Activated gamma-delta T cell (primary cell): ENCODE measurements around the gene AGPAT1.
A peak's percentile ranks its signal among the peaks of the same experiment; 100 is the strongest.
"Not testable (repeated sequence)": the region's sequence is repeated elsewhere in the genome, so short reads cannot be mapped to it uniquely, and the experiment has no call there.

Experiments used
- DNase-seq: peaks from one replicate; lab custom pipeline; 2025; lab: John Stamatoyannopoulos, UW
- total RNA-seq, 2 donors: gene quantifications; one replicate each; lab custom pipeline; 2026; lab: John Stamatoyannopoulos, UW

Gene AGPAT1, protein sequence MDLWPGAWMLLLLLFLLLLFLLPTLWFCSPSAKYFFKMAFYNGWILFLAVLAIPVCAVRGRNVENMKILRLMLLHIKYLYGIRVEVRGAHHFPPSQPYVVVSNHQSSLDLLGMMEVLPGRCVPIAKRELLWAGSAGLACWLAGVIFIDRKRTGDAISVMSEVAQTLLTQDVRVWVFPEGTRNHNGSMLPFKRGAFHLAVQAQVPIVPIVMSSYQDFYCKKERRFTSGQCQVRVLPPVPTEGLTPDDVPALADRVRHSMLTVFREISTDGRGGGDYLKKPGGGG
- 21.2 to 22.1 reads per million in 2 donors for total RNA-seq

DNA sequence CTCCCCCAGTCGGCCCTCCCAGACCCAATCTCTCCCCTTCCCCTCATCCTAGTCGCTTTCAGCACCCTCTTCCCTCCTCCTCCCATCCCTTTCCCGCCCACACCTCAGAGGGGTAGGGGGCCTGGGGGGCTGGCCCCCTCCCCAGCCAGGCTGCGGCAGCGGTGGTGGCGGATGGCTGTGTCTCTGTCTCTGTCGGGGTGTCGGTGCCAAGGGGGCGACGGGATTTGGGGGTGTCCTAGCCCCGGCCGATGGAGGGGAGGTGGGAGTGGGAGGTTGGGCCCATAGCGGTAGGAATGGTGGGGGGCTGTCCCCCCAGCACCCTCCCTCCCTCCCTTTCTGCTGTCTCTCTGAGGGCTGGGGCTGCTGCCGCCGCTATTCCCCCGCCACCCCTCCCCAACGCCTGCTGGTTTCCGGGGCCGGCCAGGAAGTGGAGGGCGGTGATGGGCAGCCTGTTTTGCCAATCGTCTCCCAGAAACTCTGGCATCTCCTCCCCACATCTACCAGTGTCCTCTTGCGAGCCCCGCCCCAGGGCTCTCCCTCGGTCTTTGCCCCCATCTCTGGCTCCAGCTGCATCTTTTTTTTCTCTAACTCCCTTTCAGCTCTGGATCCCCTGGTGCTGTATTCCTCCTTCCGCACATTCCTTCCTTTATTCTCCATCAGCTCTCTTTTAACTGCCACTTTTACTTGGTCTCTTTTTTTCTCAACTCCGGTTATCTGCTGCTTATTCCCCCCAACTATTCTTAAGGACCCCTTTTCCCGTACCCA is at the start of gene AGPAT1:
Gene AGPAT1, minus strand, starts transcription at position 374 of the 765 bp plus-strand sequence. CDS start 4,588 bp downstream, outside the sequence.
- peak; percentile 73 for DNase-seq

DNA sequence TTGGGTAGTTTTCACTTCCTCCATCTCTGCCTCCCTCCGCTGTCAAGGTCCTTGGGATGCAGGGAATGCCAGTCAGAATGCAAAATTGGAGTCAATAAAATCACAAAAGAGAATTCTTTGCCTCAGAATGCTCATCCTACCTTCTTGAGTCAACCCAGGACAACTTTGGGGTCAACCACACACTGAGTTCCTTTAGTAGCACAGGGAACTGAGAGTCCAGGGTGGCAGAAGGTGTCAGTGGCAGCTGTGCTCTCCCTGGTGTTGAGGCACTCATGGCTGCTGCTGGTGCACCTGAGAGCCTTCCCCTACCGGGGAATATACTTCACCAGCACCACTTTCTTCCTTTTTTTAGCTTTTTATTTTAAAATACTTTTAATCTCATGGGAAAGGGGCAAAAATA is 48.8 kb upstream of the AGPAT1 start:
- no peak for DNase-seq

DNA sequence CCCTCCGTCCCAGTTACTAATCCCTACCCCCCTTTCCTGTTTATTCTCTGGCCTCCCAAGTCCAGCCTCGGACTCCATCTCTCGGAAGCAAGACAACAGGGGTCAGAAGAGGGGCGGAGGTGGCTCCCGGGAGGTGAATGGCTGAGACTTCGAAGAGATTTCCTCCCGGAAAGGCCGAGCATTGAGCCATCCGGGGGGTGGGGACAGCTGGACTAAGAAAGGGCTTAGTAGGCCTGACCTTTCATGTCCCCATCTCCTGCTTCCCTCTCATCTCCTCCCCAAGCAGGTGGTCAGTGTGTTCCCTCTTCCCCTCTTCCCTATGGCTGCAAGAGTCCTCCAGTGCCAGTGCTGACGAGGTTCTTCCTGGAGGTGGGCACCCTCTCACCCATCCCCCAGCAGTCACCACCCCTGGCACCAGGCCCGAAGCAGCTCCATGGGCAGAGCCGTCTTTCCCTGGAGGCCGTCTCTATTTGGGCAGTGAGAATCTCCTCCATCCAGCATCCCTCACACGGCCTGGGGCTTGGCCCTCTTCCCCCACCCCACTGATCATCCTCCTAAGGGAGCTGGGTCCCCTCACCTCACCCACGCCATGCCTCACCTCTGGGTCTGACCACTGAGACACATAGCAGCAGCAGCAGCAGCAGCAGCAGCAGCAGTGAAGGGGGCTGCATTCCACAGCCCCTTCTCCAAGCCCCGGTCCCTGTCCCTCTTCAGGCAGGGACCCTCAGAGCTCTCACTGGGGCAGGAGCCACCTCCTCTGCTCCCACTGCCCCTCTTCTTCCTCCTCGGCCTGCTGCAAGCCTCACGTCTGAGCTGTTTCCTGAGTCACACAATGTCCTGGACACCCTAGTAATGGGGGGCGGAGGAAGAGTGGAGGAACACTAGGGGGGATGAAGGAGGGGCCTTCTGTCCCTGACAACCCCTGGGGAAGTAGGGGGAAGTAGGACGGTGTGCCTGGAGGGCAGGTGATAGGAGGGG is 47.7 kb upstream of the AGPAT1 start, which contains the start of gene NOTCH4:
Gene NOTCH4, minus strand, starts transcription at position 810 of the 978 bp plus-strand sequence. Its CDS starts 139 bp downstream, at position 671.
- DNase-seq: no peak

DNA sequence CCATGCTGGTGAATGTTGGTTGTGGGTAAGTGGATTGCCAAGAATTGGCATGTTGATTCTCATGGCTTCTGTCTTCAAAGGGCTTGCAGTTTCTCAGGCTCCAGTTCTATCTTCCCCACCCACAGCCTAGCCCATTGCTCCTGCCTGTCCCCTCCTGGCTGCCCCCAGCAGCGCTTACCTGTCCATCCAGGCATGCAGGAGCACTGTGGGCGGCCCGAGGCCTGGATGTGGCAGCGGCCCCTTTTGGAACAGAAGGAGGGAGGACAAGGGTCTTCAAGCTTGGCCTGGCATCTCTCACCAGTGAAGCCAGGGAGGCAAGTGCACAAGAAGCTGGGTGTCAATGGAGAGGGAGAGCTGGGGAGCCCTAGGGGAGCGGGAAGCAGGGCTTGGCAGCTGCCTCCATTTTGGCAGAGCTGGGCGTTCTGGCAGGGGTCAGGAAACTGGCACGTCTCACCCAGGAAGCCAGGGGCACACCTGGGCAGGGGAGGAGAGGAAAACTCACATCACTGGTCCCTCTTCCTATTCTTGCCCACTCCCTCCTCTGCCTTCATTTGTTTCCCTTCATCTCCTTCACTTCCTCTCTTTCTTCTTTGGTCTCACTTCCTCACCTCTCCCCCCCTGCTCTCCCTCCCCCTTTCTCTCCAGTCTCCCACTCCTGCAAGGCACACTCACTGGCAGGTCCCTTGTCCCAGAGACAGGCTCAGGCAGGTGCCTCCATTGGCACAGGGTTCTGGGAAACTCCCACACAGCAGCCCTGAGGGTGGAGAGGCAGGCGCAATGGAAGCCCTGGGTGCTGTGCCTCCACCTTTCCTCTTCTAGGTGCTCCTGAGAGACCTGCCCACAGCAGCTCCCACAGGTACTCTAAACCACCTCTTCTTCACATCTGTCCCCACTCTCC is 46.7 kb upstream of the AGPAT1 start:
- DNase-seq: no peak

DNA sequence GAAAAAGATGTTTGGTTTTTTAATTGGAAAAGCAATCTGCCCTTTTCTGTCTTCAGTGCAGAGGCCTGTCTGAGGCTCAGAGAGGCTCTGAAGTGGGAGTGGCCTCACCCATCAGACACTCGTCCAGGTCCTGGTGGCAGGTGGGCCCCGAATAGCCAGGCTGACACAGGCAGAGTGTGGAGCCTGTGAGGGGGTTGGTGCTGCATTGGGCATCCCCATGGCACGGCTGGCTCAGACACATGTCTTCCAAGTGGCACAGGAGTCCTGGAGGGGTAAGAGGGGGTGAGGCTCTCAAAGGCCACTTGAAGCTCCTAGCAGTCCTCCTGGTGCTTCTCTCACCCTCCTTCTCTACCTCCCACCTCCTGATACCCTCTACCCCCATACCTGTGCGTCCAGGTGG is 44.1 kb upstream of the AGPAT1 start:
- no peak for DNase-seq

DNA sequence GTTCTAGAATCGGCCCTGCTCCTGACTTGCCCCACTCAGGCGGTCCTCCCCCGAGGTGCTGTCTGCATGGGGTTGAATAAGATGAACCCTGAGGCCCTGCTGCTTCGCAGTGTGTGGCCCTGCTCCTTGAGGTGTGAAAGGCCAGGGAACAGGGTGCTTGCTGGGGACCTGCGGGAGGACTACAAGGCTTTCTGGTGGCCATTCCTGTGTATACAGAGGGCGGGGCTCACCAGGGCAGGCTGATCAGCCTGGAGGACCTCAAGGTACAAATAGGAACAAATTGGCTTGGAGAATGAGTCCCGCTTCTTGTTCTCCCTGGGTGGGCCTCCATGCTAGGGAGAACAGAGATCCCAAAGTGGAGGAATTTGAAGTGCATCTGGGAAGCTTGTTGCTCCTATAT is 42.3 kb upstream of the AGPAT1 start:
- DNase-seq: no peak

DNA sequence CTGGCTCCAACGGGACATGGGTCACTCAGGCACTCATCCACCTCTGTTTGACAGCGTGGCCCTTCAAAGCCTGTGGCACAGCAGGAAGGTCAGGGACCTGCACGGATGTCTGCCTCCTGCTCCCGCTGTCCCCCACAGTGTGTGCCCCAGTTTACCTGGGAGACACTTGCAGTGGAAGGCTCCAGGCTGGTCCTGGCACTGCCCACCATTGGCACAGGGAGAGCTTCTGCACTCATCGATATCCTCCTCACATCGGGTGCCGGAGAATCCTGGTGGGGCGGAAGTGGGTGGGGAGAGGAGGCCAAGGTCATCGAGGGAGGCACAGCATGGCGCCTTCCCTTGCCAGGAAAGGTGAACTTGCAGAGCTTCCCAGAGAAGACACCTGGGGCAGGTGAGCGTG is 41.1 kb upstream of the AGPAT1 start:
- DNase-seq: no peak

DNA sequence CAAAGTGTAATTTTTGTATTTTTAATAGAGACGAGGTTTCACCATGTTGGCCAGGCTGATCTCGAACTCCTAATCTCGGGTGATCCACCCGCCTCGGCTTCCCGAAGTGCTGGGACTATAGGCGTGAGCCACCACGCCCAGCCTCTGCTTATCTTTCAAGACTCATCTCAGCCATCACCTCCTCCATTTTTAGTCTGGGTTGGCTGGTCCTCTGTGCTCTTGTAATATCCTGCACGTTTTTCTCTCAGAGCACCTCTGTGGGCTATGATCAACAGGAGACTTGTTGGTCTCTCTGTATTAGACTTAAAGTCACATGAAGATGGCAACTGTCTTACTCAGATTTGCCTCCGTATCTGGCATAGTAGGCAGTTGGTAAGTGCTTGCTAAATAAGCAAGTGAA is 40.4 kb upstream of the AGPAT1 start:
- DNase-seq: no peak

DNA sequence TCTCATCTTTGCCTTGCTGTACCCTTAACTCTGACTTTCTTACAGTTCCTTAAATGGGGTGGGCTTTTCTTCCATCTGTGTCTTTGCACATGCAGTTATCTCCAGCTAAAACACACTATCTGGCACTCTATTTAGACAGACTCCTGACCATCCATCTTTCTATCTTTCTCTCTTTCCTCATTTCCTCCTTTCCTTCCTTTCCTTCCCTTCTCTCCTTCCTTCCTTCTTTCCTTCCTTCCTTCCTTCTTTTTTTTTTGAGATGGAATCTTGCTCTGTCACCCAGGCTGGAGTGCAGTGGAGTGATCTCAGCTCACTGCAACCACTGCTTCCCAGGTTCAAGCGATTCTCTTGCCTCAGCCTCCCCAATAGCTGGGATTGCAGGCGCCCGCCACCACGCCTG is 39.7 kb upstream of the AGPAT1 start:
- no peak for DNase-seq

DNA sequence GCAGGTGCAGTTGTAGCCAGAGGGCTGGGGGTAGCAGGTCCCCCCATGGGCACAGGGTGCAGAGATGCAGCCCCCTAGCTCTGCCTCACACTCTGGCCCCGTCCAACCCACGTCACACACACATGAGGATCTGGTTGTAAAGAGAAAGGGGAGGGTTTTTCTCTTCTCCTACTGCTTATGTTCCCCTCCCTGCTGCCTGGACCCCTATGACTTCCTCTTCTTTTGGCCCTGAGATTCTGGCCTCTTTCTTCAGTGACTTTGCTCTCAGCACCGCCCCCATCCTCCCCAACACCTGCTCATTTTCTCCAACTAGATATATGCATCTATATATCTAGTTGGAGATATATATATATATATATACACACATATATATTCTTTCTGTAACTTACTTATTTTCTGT is 38.2 kb upstream of the AGPAT1 start:
- no peak for DNase-seq

DNA sequence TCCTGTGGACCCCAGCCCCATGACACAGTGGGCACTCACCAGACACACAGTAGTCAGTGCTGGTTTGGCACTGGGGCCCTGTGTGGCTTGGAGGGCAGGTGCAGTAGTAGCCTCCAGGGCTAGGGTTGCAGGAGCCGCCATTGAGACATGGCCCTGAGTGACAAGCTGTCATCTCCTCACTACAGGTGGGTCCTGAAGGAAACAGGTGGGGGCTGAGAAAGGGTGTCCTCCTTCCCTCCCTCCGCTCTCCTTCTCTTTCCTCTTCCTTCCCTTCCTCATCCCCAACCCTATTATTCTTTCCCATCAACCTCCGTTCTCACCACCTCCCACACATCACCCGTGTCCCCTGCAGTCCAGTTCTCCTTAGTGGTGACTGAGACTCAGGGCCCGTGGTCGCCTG is 37.8 kb upstream of the AGPAT1 start:
- no peak for DNase-seq

DNA sequence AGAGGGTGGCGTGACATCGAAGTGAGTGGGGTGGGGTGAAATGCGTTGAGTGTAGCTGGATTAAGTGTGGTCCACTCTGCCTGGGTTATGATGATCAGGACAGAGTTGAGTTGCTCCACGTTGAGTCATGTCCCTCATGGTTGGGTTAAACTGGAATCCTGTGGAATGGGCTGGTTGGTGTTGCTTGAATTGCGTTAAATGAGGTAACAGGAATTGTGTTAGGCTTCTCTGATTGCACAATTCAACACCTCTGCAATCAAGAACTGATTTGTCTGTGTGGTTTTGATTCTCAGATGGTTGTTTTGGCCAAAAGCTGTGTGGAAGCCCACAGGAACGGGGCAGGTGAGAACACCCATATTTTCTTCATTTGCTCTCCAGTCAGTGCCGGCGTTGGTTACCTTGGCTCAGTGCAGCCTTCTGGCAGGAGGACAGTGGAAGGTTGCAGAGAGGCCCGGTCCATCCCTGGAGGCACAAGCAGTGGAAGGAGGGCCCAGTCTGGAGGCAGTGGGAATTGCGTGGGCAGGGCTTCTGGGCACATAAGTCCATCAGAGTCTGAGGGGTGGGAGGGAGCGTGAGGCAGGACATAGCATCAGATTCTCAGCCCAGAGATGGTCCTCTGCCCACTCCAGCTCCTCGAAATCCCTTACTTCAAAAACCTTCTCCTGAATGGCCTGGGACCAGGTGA is 36.3 kb upstream of the AGPAT1 start:
- no peak for DNase-seq

DNA sequence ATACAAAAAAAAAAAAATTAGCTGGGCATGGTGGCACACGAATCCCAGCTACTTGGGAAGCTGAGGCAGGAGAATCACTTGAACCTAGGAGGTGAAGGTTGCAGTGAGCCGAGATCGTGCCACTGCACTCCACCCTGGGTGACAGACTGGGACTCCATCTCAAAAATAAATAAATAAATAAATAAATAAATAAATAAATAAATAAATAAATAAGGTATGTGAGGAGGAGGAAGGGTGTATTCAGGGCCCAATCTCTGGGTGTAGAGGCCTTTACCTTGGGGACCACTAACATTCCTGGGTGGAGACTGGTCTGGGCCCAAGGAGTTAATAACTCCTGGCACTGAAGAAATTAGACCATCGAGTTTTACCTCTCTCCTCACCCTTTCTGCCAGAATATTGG is 35.5 kb upstream of the AGPAT1 start:
- not testable (repeated sequence) for DNase-seq

DNA sequence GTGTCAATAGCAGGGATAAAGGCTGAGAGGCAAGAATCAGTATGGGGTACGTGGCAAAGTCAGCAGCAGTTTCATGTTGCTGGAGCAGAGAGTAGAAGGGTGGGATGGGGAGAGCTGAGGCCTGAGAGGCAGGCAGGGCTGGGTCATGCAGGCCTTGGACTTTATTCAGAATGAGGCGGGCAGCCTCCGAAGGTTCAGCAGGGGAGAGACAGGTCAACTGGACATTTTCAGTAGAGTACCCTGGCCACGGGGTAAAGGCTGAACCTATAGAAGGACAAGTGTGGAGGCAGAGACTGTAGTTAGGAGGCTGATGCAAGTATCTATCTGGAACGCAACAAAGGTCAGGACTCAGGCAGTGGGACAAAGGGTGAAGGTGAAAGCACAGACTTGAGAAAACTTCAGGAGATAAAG is 34.3 kb upstream of the AGPAT1 start:
- DNase-seq: no peak

DNA sequence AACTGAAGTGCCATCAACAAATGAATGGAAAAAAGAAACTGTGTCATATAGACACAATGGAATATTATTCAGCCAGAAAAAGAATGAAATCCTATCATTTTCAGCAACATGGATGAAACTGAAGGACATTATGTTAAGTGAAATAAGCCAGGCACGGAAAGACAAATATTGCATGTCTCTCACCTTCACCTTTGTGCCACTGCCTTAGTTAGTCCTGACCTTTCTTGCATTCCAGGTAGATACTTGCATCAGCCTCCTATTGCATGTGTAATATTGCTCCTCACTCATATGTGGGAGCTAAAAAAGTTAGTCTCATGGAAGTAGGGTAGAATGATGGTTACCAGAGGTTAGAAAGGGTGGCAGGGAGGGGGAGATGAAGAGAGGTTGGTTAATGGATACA is 33.1 kb upstream of the AGPAT1 start:
- no peak for DNase-seq

DNA sequence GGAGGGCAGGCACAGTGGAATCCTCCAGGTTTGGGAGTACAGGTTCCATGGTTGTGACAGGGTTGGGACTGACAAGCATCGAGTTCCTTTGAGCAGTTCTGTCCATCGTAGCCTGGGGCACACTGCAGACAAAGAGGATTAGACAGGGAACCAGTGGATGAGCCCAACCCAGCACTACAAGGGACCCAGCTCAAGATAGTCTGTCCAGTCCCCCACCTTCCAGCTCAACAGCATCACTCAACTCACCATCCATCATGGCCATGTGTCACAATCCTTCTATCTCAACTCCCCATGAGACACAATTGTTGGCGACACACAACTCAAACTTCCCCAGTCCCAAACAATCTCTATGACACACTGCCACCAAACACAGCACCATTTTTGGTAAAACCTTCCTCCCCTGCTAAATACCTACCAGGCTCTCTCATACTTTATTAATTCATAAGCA is 28.4 kb upstream of the AGPAT1 start:
- no peak for DNase-seq

DNA sequence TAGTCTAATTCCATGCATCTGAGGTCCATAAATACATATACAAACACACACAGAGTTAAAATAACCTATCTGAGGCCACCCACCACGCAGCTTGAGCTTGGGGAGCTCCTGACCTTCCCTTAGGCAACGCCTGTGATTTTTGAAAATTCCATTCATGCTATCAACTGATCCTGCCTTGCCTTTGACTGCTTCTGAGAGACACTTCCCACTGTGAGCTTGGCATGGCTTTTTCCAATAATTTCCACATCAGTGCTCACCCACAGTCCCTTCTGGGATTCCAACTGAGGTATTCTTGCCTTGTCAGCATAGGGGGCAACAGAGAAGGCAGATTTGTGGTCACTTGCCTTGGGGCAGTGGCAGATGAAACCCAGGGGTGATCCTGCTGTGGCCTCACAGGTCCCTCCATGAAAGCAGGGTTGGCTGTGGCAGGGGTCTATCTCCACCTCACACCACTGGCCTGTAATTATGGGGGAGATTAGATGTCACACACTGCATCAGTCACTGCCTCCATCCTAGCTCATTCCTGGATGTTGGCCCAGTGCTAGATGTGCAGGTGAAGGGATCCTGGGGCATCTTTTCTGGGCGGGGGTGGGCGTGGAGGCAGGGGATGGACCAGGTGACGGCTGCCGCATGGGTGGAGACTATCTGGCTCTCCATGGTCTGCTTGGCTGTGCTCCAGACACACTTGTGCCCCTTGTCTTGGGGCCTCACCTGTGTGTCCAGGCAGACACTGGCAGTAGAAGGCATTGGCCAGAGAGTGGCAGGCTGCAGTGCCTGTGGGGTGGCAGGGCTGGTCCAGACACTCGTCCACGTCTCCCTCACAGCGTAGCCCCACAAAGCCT is 27.8 kb upstream of the AGPAT1 start:
- DNase-seq: no peak

DNA sequence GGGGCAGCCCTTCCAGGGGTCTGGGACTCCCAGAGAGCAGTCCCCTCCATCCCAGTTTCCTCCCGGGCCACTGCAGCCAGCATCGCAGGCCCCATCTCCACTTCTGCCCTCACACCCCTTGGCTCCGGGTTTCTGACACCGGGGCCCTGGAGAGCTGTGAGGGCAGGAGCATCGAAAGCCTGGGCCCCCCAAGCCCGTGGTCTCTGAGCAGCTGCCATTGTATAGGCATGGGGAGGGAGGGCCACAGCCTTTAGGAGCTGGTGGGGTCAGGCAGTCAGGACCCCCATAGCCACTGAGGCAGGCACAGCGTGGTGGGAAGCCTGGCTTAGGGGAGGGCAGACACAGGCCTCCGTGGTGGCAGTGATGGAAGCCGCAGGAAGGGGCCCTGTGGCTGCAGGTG is 26.3 kb upstream of the AGPAT1 start:
- DNase-seq: no peak

DNA sequence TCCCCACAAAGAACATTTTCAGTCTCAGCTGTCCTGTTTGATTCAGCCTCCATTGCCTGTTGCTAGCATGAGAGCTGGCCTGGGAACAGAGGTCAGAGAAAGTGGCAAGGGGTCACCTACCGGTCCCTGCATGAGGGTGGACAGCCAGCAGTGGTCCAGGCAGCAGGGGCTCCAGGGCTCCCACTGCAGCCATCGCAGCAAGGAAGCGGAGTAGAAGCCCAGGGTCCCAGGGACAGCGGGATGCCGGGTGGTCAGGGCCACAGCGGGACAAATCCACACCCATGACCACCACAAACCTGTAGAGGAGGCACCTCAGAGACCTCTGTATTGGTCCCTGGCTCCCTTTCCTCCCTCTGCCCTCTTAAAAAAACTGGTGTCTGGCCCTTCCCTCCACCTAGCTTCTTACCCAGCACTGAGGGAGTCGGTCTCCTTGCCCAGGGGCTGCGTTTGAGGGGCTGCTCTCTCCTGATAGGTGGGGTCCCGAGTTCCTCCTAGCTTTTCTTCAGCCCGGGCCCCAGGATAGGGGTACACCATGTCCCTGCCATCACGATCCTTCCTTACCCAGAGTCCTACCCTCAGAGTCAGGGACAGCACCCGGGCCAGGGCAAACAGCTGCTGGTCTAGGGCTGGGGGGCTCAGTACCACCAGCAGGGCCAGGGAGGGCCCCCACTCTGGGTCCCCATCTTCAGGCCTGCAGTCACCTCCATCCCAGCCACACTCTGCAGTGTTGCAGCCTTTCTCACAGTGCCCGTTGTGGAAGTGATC is 25.0 kb upstream of the AGPAT1 start:
- no peak for DNase-seq
